Middle frontal gyrus (tissue), 1 donor: Measurements from ENCODE around the gene LRRC4.

Experiments
- DNase-seq: peaks from one replicate; pipeline ENCODE4 v3.0.0-alpha.2; 2015; ENCODE audit warnings: low spot score; ENCODE audit errors: extremely low spot score

Gene LRRC4

DNA sequence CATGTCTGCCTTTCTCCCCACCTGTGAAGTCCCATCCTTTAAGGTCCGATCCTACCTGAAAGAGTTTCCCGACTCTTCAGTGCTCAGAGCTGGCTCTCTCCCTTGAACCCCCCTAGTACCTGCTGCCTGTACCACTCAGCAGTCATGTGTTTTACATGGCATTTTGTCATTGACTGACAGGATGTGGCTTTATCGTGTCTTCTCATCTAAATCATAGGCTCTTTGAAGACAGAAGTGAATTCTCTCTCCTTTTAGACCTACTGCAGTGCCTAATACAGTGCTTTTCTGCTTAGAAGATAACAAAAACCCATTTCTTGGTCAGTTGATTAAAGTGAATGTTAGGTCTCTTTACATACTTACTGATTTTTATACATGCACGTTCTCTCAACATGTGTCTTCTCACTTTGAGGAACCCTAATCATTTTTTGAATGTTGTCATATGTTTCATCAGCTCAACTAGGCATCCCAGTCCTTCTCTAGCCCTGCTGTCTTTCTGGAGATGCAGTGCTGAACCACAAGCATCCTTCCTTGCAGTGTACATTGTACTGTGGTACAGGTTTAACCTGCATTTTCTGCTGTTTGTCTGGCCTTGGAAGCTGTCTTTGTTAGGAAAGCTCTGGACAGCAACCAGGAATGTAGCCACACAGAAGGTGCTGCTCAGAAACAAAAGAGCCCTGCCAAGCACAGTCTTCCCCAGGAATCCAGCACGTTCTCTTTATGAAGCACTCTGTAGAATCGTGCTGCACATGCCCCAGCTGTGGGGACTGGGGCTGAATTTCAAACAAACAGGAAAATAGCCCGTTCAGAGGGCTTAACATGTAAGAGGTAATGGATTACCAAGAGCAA, 28.1 kb upstream of the LRRC4 start:
- no peak for DNase-seq

DNA sequence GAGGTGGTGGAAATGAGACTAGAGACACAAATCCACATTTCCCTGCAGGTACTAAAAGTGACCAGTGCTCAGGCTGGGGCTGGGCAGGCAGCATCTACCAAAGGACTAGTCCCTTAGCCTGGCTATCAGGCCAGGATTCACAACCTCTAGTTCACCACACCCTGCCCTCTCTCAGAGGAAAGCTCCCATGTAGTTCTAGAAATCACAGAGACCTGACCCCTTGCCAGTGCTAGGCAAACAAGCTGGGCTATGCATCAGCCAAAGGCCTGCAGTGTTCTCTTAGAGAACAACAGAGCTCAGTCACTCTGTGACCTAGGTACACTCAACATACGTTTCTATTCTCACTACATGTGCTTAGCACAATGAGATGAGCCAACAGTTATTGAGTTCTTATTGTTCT, 26.7 kb upstream of the LRRC4 start:
- no peak for DNase-seq

DNA sequence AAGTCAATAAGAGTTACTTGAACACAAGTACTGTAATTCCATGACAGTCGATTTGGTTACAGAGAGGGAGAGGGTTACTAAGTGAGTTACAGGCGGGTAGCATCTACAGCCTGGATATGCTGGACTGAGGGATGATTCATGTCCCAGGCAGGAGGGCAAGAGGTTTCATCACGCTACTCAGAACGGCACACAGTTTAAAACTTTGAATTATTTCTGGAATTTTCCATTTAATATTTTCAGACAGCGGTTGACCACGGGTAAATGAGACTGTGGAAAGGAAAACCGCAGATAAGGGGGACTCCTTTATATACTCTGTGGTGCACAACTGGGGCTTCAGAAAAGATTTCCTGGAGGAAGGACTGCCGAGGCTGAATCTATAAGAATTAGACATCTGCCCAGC, 25.7 kb upstream of the LRRC4 start:
- no peak for DNase-seq

DNA sequence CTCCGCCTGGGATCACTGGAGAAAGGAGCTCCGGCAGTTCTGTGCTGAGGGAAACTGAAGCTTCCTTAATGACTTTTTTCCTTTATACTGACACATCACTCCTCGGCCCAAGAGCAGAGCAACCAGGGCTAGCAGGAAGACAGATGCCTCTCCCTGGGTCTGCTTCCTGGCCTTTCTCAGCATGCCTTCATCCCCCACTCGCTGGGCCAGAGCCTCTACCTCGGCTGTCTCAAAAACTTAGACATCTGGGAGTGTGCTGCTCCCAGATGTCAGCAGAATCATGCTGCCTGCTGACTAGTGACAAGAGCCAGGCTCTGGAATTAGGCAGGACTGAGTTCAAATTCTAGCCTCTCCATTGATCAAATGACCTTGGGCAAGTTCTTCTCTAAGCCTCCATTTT, 24.4 kb upstream of the LRRC4 start:
- no peak for DNase-seq

DNA sequence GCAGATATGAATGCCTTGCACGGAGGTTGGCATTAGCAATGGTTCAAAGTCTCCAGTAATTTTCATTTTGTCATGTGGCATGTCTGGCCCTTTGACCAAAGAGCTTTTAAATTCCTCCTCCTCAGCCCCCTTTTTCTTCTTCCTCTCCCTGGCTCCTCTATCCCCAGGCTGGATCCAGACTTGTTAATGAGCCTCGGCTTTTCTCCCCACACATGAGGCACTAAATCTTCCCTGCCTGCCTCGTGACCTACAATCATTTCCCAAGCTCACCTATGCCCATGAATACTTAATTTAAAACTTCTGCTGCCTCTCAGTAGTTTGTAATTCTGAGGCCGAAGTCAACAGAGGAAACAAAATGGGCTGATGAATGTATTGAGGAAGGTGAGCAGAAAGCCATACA, 23.3 kb upstream of the LRRC4 start:
- DNase-seq, result no peak

DNA sequence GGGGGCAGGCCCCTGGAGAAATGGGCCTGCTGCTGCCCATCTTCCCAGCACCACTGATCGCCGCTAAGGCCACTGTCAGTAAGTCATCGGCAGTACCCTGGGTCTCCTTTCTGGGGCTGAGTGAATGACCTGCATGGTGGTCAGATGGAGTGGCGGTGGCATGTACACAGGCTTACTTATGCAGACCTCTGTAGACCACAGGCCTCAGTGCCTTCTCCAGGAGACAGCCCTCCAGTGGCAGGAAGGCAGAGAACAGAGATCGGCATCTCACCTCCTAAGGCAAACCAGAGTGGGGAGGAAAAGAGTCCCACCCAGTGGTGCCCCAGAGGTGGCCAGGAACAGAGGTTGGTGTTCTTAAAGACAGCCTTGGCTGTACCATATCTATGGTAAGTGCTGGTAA, 22.8 kb upstream of the LRRC4 start:
- DNase-seq, result no peak

DNA sequence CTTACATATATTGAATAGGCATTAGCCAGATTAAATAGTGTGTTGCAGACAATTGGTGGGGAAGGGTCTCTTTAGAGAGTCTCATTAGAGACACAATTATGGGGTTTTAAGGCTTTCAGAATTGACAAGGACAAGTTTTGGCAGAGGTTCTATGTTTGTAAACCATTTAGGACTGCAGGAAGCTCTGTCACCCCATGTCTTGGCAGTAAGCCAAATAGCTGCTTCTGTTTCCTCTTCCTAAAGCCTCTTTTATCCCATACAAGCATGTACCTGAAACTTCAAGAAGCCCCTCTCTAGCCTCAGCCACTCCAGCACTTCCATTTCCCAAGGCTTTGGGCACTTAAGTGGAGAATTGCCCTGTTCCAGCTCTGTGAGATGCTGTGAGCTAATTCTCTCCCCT, 21.8 kb upstream of the LRRC4 start:
- no peak for DNase-seq

DNA sequence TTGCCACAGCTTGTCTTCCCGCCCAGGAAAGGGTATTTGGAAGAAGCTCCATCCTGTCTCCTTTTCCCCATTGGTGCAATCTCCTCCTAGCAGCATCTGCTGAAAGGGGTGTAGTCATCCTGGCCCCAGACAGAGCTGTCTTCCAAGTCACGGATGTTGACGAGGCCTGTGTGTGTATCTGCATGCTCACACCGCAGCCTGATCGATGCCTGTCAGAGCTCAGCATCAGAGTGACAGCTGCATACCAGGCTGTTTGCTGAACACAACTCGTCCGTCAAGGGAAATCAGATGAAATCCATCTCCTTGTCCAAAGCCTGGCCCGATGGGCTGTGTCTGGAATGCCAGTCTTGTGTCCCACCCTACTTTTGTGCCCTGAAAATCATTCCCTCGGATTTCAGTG, 21.2 kb upstream of the LRRC4 start:
- no peak for DNase-seq

DNA sequence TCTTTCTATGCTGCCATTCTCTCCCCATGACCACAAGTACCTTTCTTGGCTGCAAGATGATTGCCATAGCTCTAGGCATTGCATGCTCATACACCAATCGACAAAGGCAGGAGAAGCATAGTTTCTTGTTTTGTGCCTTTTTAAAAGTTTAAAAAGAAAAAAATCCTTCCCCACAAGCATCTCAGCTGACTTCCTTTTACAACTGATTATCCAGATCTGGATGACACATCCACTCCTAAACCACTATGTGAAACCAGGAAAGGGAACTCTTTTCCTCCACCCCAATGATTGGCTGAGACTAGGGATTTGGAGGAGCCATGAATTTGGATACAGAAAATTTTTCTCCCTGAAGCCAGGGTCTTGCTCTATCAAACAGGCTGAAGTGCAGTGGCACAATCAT, 14.5 kb upstream of the LRRC4 start:
- DNase-seq, result no peak

DNA sequence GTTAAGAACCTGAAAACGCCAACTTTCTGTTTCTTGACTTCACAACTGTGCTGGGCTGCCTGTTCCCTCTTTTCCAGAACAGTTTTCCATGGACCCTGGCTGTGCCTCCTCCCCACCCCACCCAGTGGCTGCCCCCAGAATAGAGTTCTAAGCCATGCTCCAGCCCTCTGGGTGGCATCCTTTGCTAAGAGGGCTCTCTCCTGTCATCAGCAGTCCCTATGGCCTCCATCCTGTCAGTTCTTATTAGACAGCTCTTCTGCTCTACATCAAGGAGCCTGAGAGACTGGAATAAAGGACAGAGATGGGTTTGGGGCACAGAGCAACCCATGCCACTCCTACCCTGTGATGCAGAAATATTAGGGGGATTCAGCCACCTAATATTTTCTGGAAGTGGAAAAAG, 13.9 kb upstream of the LRRC4 start:
- no peak for DNase-seq

DNA sequence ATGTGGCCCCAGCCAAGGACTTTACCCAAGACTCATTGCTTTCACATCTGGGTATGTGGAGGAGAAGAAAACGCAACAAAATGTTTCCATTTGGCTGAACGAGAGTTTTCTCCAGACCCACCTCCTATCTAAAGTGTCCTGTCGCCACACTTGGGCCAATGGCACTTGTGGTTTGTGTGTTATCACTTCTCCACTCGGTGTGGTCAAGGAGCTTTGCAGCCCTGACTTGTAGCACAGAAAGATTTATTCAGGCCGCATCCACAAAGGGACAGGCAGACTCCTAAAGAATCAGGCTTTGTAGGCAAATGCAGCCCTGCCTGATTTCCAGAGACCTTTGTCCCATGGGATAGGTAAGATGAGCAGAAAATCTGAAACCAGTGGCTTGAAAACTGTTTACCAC, 12.8 kb upstream of the LRRC4 start:
- DNase-seq, result no peak

DNA sequence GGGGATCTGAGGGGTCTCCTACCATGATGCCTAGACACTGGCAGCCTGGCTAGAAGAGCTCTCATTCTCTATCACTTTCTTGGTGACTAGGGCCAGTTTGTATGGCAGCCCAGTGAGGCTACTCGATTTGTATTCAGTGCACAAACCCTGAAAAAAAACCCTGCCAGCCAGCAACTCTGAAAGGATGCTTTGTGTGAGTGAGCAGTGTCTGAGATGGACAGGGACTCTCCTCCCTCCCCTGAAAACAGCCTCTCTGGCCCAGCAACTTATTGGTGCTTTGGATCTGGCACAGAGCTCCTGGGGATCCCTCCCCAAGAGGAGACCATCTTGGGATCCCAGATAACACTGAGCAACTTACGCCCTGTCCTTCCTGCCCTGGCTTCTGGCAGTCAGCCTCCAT, 10.8 kb upstream of the LRRC4 start:
- DNase-seq, result peak; percentile 76

DNA sequence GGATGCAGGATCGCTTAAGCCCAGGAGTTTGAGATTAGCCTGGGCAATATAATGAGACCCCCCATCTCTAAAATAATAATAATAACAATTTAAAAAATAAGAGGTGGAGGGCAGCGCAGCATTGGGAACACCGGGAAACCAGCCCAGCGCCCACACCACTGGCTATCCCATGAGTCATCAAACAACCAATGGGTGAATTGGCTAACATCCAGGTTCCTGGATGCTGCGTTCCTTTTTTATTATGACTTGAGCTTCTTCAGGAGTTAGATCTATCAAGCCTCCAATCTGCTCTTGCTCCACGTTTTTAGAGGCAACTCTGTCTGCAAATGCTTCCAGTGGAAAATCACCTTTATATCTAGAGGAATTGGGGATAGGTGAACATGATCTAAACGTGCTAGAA, 10.0 kb upstream of the LRRC4 start:
- DNase-seq, result no peak

DNA sequence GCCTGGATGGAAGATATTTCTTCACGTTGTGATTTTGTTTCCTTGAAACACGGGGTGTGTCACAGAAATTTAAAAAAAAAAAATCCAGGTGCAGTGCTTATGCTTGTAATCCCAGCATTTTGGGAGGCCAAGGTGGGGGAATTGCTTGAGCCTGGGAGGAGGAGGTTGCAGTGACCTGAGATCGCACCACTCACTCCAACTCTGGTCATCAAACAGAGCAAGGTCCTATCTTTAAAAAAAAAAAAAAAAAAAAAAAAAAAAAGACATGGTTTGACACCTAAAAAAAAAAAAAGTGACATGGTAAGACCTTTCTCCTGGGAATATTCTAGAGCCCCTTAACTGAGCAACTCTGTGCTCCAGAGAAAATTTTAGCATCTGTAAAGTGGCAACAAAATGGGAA, 9.0 kb upstream of the LRRC4 start:
- no peak for DNase-seq

DNA sequence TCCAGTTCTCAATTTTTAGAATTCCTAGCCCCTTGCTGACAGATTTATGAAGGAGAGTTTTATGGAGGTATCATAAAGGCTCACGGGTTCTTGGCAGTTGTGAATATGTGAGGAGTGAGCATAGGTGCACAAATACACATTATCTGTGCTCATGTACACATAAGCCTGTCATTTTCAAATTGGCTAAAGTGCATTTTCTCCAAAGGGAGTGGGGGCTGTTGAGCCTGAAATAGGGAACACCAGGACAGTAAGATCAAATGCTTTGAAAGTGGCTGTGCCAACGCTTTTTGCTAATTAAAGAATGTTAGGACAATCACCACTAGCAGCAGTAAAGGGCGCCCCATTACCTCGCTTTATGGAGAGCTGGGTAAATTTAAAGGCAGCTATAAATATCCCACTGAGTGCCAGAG, 8.3 kb upstream of the LRRC4 start:
- DNase-seq, result no peak

DNA sequence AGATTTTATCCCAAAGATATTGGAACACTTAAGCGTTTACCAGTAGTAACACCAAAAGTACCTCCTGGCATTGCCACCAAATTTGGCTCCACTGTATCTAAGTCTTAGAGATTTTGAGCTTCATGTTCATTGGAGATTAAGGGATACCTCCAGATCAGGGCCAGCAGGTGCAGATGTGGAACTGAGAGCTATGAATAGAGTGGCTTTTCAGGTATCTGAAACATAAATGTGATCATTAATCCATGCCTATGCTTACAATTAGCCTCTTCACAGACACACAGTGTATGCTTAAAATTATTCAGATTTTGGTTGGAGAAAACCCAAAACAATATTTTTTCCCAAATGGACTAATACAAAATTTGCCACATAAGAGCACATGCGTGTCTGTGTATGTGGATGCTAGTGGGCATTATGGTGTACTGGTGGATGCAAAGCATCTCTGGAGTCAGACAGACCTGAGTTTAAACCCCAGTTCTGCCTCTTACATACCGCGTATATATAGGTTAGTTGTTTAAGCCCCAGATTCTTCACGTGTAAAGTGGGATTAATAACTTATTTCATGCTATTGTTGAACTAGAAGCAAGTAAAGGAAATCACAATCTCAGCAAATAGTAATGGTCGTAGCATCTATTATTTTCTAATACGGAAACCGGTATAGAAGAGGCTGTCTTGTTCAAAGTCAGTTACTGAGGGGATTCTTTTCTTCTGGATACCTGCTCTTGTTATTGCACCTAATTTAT, 6.8 kb upstream of the LRRC4 start:
- no peak for DNase-seq

DNA sequence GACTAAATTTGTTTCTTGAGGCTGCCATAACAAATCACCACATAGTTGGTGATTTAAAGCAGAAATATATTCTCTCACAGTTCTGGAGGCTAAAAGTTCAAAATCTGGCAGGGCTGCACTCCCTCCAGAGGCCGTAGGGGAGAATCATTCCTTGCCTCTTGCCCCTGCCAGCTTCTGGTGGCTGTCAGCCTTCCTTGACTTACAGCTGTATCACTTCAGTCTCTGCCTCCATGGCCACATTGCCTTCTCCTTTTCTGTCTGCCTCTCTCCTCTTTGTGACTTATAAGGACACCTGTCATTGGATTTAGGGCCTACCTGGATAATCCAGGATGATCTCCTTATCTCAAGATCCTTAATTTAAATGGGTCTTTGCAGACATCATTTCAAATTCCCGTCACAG, 5.8 kb upstream of the LRRC4 start:
- DNase-seq, result no peak

DNA sequence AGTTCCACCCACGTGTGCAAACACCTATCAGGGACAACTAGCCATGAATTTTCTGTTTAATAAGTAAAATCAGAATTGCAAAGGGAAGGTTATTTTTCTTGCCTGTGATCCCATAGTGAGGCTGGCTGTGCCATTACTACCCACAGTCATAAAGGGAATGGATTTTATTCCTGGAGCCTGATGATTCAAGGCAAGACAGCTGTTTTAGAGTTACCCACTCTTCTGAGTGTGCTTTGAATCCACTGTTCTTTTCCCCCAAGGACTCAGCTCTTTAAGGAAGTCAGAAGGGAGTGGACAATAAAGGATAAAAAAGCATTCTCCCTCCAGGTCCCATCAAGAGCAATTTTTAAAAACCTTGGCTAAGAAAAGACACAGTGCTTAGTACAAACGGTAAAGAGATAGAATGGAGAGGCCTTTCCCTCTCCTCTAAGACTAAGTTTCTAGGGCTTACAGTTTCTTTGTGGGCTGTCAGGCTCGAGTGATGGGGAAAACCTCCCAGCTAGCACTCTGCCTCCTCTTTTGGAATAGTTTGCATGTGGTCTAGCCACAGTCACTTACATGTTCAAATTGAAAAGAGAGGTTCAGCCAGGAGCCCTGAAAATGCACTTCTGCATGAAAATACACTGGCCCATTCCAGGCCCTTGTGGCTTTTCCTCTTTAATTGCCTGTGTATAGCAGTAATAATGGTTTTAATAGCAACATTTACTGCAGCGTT, 5.1 kb upstream of the LRRC4 start:
- no peak for DNase-seq

DNA sequence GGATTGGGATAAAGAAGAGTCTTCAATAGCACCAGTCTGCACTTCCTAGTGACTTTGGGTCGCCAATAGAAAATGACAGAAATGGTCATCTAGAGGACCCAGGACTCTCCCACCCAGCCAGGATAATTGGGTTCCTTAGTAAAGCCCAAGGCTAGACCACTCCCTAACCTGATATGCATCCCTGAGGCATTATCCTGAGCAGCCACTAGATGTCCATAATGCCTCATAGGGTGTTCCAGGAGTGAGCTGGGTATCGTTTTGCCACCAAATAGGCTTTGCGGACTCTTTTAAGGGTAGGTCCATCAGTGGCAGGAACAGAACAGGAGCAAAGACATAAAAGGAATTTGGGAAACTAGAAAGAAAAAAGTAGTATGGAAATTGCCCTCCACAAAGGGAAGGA, 4.5 kb upstream of the LRRC4 start:
- no peak for DNase-seq

DNA sequence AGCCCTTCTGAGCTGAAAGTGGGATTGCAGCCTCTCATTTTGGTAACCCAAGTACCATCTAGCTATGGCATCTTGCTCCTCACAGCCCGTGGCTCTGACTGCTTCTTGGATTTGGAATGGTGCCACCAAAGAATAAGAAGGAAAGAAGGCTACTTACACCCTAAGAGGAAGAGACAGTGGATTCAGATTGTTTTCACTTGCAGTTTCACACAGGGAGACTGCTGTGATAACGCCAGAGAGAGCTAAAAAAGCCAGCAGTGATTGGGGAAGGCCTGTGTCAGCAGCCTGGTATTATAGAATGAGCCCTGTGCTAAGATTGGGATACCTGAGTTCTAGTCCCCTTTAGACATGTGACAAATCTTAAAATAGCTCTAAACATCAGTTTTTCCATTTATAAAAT, 3.6 kb upstream of the LRRC4 start:
- no peak for DNase-seq

DNA sequence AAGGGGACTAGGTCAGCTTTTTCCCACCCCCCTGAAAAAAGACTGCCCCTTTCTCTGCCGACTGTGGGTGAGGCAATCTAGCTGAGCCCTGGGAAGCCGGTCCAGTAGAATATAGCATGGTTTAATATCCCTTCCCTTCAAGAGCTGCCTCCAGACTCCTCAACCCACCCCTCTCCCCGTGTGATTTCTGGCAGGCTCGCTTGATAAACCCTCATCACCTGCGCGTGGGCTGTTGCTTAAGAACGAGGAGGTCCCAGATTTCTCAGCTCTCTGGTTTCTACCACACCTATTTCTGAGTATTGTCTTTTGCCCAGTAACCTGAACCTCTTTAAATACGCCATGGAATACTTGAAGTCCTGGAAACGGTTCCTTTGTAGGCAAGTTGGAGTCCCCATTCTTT, 2.0 kb upstream of the LRRC4 start:
- DNase-seq, result no peak

DNA sequence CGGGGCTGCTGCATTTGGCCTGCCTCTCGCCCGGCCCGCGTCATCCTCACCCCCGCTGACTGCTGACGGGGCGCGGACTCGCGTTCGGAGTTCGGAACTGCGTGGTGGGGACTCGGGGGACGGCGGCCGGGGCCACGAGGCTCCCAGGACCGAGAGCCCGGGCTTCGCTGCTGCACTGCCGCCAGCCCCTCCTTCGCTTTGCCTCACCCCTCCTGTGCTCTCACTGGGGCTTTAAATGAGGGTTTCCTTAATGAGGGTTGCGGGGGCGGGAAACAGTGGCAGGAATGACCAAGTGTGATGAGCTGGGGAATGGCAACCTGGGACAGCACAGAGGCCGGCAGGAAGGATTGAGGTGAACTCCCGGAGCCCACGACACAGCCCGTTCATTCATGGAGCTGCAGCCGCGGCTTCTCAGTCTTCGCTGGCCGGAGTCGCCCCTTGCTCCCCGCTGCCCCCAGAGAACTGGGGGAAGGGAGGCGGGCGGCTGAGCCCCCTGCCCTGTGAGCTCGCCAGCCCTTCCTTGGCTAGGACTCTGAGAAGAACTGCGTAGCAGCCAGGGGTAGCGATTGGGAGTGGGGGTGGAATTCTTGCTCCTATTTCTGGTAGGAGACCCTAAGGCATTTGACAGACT, 1.5 kb upstream of the LRRC4 start:
- no peak for DNase-seq
